WTC11 (cell line): Measurements from ENCODE around the gene PRND. TPM values are rescaled to one million over a fixed set of nuclear protein-coding genes. Genes with fewer than 3 reads are reported as not detected.

ENCODE experiments used
- ATAC-seq: fragments of 200-7000 bp; cut with Tn5 transposase; 2 replicates; pipeline ENCODE4 v1.10.0; 2021; ENCODE audit warnings: mild to moderate bottlenecking, moderate library complexity
- CTCF ChIA-PET: fragments of 300-600 bp; sonication (Branson Sonifier 250); formaldehyde crosslinking; loops from one replicate; lab custom pipeline; 2021; ENCODE audit warnings: antibody characterized with exemption; lab: Charles Lee
- POLR2A ChIA-PET: fragments of 350-600 bp; sonication (Branson Sonifier 250); formaldehyde crosslinking; loops from one replicate; lab custom pipeline; 2021; ENCODE audit warnings: antibody characterized with exemption; lab: Charles Lee
- DNase-seq: peaks from one replicate; pipeline ENCODE4 v3.0.0; 2021; ENCODE audit warnings: low spot score
- H3K27ac Mint-ChIP-seq: 2 replicates; pipeline ENCODE4 v1.8.0; 2021; ENCODE audit warnings: mixed read lengths
- H3K27me3 Mint-ChIP-seq: 2 replicates; pipeline ENCODE4 v1.8.0; 2021; ENCODE audit warnings: low read depth, mild to moderate bottlenecking, moderate library complexity, mixed read lengths
- H3K36me3 Mint-ChIP-seq: 2 replicates; pipeline ENCODE4 v1.8.0; 2021; ENCODE audit warnings: mixed read lengths
- H3K4me1 Mint-ChIP-seq: 2 replicates; pipeline ENCODE4 v1.8.0; 2022; ENCODE audit warnings: mixed read lengths
- H3K4me3 Mint-ChIP-seq: 2 replicates; pipeline ENCODE4 v1.8.0; 2021; ENCODE audit warnings: mild to moderate bottlenecking, moderate library complexity, mixed read lengths
- H3K9me3 Mint-ChIP-seq: 2 replicates; pipeline ENCODE4 v1.8.0; 2021; ENCODE audit warnings: mixed read lengths
- ATF2 ChIP-seq: sonication (generic); formaldehyde crosslinking; IDR thresholded peaks from 2 replicates; pipeline ENCODE4 v1.8.1; 2022; ENCODE audit warnings: low read depth, missing genetic modification reagents, borderline replicate concordance
- CTCF ChIP-seq: fragments of 200-600 bp; IDR thresholded peaks from 2 replicates; pipeline ENCODE4 v1.8.0; 2022; ENCODE audit warnings: antibody characterized with exemption
- EMX1 ChIP-seq: fragments of 250-450 bp; sonication (Bioruptor Pico); IDR thresholded peaks from 2 replicates; pipeline ENCODE4 v1.8.0; 2021; ENCODE audit warnings: mild to moderate bottlenecking
- ETV6 ChIP-seq: sonication (generic); formaldehyde crosslinking; IDR thresholded peaks from 2 replicates; pipeline ENCODE4 v1.8.1; 2022; ENCODE audit warnings: mild to moderate bottlenecking, missing genetic modification reagents
- FOXK1 ChIP-seq: sonication (generic); formaldehyde crosslinking; IDR thresholded peaks from 2 replicates; pipeline ENCODE4 v1.8.0; 2022; ENCODE audit warnings: mild to moderate bottlenecking, moderate library complexity, missing genetic modification reagents
- JUN ChIP-seq: sonication (generic); formaldehyde crosslinking; IDR thresholded peaks from 2 replicates; pipeline ENCODE4 v1.8.0; 2023; ENCODE audit warnings: mild to moderate bottlenecking, missing genetic modification reagents
- MAX ChIP-seq: sonication (generic); formaldehyde crosslinking; IDR thresholded peaks from 2 replicates; pipeline ENCODE4 v1.8.0; 2022; ENCODE audit warnings: mild to moderate bottlenecking, missing genetic modification reagents
- MYBL2 ChIP-seq: sonication (generic); formaldehyde crosslinking; IDR thresholded peaks from 2 replicates; pipeline ENCODE4 v1.8.1; 2023; ENCODE audit warnings: mild to moderate bottlenecking, moderate library complexity, missing genetic modification reagents
- NR2C2 ChIP-seq: sonication (generic); formaldehyde crosslinking; IDR thresholded peaks from 2 replicates; pipeline ENCODE4 v1.8.0; 2022; ENCODE audit warnings: mild to moderate bottlenecking, missing genetic modification reagents
- PRDM15 ChIP-seq: sonication (generic); formaldehyde crosslinking; IDR thresholded peaks from 2 replicates; pipeline ENCODE4 v1.8.0; 2022; ENCODE audit warnings: missing genetic modification reagents
- SP1 ChIP-seq: sonication (generic); formaldehyde crosslinking; conservative IDR thresholded peaks from 2 replicates; pipeline ENCODE4 v1.8.1; 2022; ENCODE audit warnings: missing genetic modification reagents
- USF1 ChIP-seq: sonication (generic); formaldehyde crosslinking; IDR thresholded peaks from 2 replicates; pipeline ENCODE4 v1.8.0; 2022; ENCODE audit warnings: mild to moderate bottlenecking, missing genetic modification reagents
- USF2 ChIP-seq: sonication (generic); formaldehyde crosslinking; IDR thresholded peaks from 2 replicates; pipeline ENCODE4 v1.8.1; 2023; ENCODE audit warnings: mild to moderate bottlenecking, missing genetic modification reagents, moderate library complexity
- ZBTB21 ChIP-seq: sonication (generic); formaldehyde crosslinking; IDR thresholded peaks from 2 replicates; pipeline ENCODE4 v1.8.1; 2023; ENCODE audit warnings: mild to moderate bottlenecking, missing genetic modification reagents, borderline replicate concordance
- ZNF317 ChIP-seq: sonication (generic); formaldehyde crosslinking; IDR thresholded peaks from 2 replicates; pipeline ENCODE4 v1.8.1; 2023; ENCODE audit warnings: low read depth, mild to moderate bottlenecking, moderate library complexity, missing genetic modification reagents, borderline replicate concordance
- ZNF423 ChIP-seq: fragments of 250-450 bp; sonication (Bioruptor Pico); IDR thresholded peaks from 2 replicates; pipeline ENCODE4 v2.1.2; 2022; ENCODE audit warnings: mild to moderate bottlenecking, moderate library complexity
- total RNA-seq: library from RNA; stranded (reverse); gene quantifications from 3 replicates; pipeline ENCODE4 v1.2.3, GENCODE V29; 2021

Gene PRND
- total RNA-seq, 1 experiment from 2014 or later: 0.04 TPM

GRCh38 chr20:4740774-4741431 is 19.2 kb downstream of the PRND start:
- ChIA-PET CTCF (interaction anchor here (0.5 to 2.0 kb wide), 42 partner anchors 8 to 785 kb away, joined by 3 to 20 read pairs (median 4); no protein-coding TSS in a partner anchor), POLR2A (no interaction called here)
- Mint-ChIP-seq H3K9me3 (no peaks in the 10 kb centered on the region), H3K36me3 (no peaks in the 10 kb centered on the region), H3K4me1 (peaks cover 3% of the 10 kb centered on the region; the same call in 1 of the 2 replicates), H3K4me3 (no peak overlapping the region), H3K27ac (no peak overlapping the region), H3K27me3 (peaks cover 2% of the 10 kb centered on the region; the same call in 1 of the 2 replicates)
- TF ChIP-seq JUN (CRISPR knock-in tag) (no peak), EMX1 (CRISPR knock-in tag) (no peak), MYBL2 (no peak), USF2 (CRISPR knock-in tag) (no peak), ZBTB21 (CRISPR knock-in tag) (no peak), ATF2 (CRISPR knock-in tag) (no peak), FOXK1 (no peak), PRDM15 (CRISPR knock-in tag) (no peak), NR2C2 (no peak), CTCF (peak; percentile 85), ETV6 (0 out of 2 replicates have a peak, but pooled peaks have one; percentile 24), ZNF317 (no peak), MAX (CRISPR knock-in tag) (no peak)
- ATAC-seq: peak; percentile 87
- peak; percentile 87 for DNase-seq

GRCh38 chr20:4748847-4749246 is 27.1 kb downstream of the PRND start:
- Mint-ChIP-seq H3K36me3 (peaks cover 15% of the 10 kb centered on the region), H3K27ac (0 out of 2 replicates have a peak overlapping the region, but pooled peaks have one; percentile 47), H3K4me1 (peaks cover 15% of the 10 kb centered on the region), H3K9me3 (peaks cover 21% of the 10 kb centered on the region), H3K27me3 (peaks cover 17% of the 10 kb centered on the region)
- POLR2A ChIA-PET: interaction anchor here (0.9 kb wide), 1 partner anchor 9 kb away, joined by 3 read pairs; no protein-coding TSS in a partner anchor
- TF ChIP-seq ETV6 (peak; percentile 35; the same call in 1 of the 2 replicates), ZNF423 (CRISPR knock-in tag) (peak; percentile 71), SP1 (CRISPR knock-in tag) (0 out of 2 replicates have a peak, but pooled peaks have one; percentile 31), USF1 (CRISPR knock-in tag) (no peak)
- TF ChIP-seq, all 79 proteins: peak for 3
- DNase-seq (peak; percentile 27), ATAC-seq (peak; percentile 79)
- CTCF ChIA-PET: interaction anchor here (0.6 to 1.6 kb wide), 7 partner anchors 8 to 189 kb away, joined by 3 to 20 read pairs (median 3); no protein-coding TSS in a partner anchor
- H3K4me3 Mint-ChIP-seq: no peak overlapping the region
